GM12865 (cell line): ENCODE data around the gene RNASE8.

Experiments used
- DNase-seq: peaks from one replicate; pipeline ENCODE4 v3.0.0; 2010; ENCODE audit warnings: low read depth
- H3K4me3 ChIP-seq: 2 replicates; pipeline ENCODE4 v1.5.1; 2011; ENCODE audit warnings: mild to moderate bottlenecking, low read depth, low read length, control low read depth
- CTCF ChIP-seq: IDR thresholded peaks from 2 replicates; pipeline ENCODE4 v1.5.1; 2011; ENCODE audit warnings: low read length, control low read depth, low read depth, inconsistent platforms; ENCODE audit not compliant: insufficient read depth; ENCODE audit errors: missing control alignments

Gene RNASE8

GRCh38 chr14:21106498-21107282 lies 49.1 kb downstream of the RNASE8 start:
- DNase-seq, result peak; percentile 85
- TF ChIP-seq CTCF, result peak; percentile 93
- H3K4me3 ChIP-seq, result no peak overlapping the region

DNA sequence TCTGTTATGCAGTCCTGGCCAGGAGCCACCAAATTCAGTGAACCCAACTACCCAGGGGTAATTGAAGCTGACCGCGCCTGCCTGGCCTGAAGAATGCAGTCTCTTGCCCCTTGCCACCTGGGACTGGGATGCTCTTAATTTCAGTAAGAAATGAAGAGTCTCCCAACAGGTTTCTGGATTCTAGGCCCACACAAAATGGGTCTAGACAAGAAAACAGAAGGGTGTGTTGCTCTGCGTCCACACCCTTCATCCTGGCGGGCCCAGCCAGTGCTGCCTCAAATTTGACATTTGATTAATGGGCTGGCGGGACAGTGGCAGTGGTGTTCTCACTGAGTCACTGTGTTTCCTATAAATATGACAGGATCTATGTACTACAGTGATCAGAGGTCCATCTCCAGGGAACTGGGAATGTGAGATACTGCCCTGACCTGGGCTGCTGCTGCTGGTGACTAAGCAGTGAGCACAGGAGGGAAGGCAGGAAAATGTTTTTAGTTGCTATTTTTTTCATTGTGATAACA lies 49.7 kb downstream of the RNASE8 start:
- H3K4me3 ChIP-seq, result no peak overlapping the region
- no peak for TF ChIP-seq CTCF
- no peak for DNase-seq
